Measurements from ENCODE around the gene ZNF584. TPM values are rescaled to one million over a fixed set of nuclear protein-coding genes. Genes with fewer than 3 reads are reported as not detected.

Gene ZNF584
- total and polyA plus RNA-seq, 2 donors (not counting 1 experiment from before 2014, with no cell fraction given), result 3.0 to 12.3 TPM

- Mint-ChIP-seq H3K4me3 (peak overlapping the region; percentile 92), H3K27me3 (no peaks in the 10 kb centered on the region), H3K27ac (peak overlapping the region; percentile 95), H3K9me3 (ENCODE audit: insufficient read depth) (no peaks in the 10 kb centered on the region), H3K4me1 (peaks cover 26% of the 10 kb centered on the region)
- H3K79me2 ChIP-seq (ENCODE audit: control insufficient read depth, insufficient read depth, low read length), result peaks cover 30% of the 10 kb centered on the region
- H2AFZ ChIP-seq (ENCODE audit: insufficient read depth, low read depth, low read length, poor library complexity, severe bottlenecking), result peak overlapping the region; percentile 90
- ATAC-seq (ENCODE audit: low read depth) (no peak), DNase-seq (no peak)
- H3K9ac ChIP-seq (ENCODE audit: low read length), result peak overlapping the region; percentile 76
- TF ChIP-seq EZH2 (IDR thresholded peaks at IDR 0.05; ENCODE audit: borderline replicate concordance, insufficient read depth, low read depth, low read length, poor library complexity, severe bottlenecking) (no peak), CTCF (IDR thresholded peaks at IDR 0.05) (no peak)
- ChIA-PET CTCF (interaction anchor here (0.9 kb wide), 1 partner anchor 17 kb away, joined by 4 read pairs; no protein-coding TSS in a partner anchor), POLR2A (interaction anchor here (0.6 to 4.0 kb wide), 4 partner anchors 17 to 630 kb away, joined by 3 to 35 read pairs (median 4); partner anchors contain the start of gene ZNF497)
- no peaks in the 10 kb centered on the region for H3K27me3 ChIP-seq (replicated peaks in 1 of 4; ENCODE audit: control extremely low read depth in 1 of 4, control insufficient read depth in 3 of 4, insufficient read depth in 4 of 4, low read length in 3 of 4)
- 3% methylated on average over 22 of the region's 24 CpGs for WGBS (ENCODE audit: insufficient coverage)
- H3K4me3 ChIP-seq (ENCODE audit: control extremely low read depth in 1 of 5, extremely low read depth in 1 of 5, insufficient read depth in 1 of 5, low read depth in 2 of 5, low read length in 4 of 5), result peak overlapping the region in 4 of 5 experiments; percentile 49 to 78 (median 72)
- H3K27ac ChIP-seq (ENCODE audit: low read length in 2 of 2), result peak overlapping the region; percentile 89
- H3K36me3 ChIP-seq (replicated peaks in 1 of 2; ENCODE audit: control extremely low read depth in 1 of 2, control insufficient read depth in 1 of 2, extremely low read depth in 1 of 2, insufficient read depth in 2 of 2, low read length in 1 of 2), result peaks cover 0 to 2% of the 10 kb centered on the region in 2 experiments
- H4K20me1 ChIP-seq (ENCODE audit: control insufficient read depth, insufficient read depth, low read length, poor library complexity, severe bottlenecking), result no peaks in the 10 kb centered on the region
- no peaks in the 10 kb centered on the region for H3K9me3 ChIP-seq (ENCODE audit: control extremely low read depth in 1 of 3, control insufficient read depth in 2 of 3, insufficient read depth in 1 of 3, low read length in 2 of 3)
- intact Hi-C loops (cut with micrococcal nuclease), result loop anchor here (1.0 to 2.0 kb wide), 2 partner anchors 71 to 139 kb away; partner anchors contain the start of genes ZBTB45 and ZNF324B
- peak overlapping the region; percentile 83 for H3K4me2 ChIP-seq (replicated peaks; ENCODE audit: low read depth, low read length, poor library complexity, severe bottlenecking)
- H3K4me1 ChIP-seq (ENCODE audit: control insufficient read depth in 2 of 2, insufficient read depth in 2 of 2, low read length in 2 of 2), result peaks cover 20 to 28% of the 10 kb centered on the region in 2 donors
Measured at GRCh38 chr19:58380037-58380661, 28.3 kb upstream of the ZNF584 start.

All from B cell (primary cell).